NCI-H510A treated with DMSO at 0.1 percent for 48 hours (cell line): ENCODE data around the gene SSR2.
"Not testable (repeated sequence)": the region's sequence is repeated elsewhere in the genome, so short reads cannot be mapped to it uniquely, and the experiment has no call there.

ENCODE experiments used
- DNase-seq: peaks from one replicate; lab custom pipeline; 2025; lab: John Stamatoyannopoulos, UW

The SSR2 gene

DNA sequence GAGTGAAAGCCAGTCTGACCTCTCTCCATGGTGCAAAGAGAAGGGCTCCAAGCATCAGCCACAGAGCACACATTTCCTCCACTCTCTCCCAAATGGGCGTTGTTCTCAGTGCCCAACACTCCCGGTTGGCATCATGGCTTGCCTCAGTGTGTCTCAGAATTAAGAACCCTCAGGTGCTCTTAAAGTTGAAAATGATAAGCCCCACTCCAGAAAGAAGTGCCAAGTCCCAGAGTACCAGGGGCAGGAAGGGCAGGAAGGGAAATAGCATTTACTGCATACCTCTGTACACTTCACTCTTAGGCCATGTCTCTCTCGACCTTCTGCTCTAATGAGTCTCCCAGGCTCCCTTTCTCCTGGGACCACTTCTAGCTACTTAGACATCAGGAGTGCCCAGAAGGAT, 27.2 kb downstream of the SSR2 start:
- DNase-seq, result no peak

DNA sequence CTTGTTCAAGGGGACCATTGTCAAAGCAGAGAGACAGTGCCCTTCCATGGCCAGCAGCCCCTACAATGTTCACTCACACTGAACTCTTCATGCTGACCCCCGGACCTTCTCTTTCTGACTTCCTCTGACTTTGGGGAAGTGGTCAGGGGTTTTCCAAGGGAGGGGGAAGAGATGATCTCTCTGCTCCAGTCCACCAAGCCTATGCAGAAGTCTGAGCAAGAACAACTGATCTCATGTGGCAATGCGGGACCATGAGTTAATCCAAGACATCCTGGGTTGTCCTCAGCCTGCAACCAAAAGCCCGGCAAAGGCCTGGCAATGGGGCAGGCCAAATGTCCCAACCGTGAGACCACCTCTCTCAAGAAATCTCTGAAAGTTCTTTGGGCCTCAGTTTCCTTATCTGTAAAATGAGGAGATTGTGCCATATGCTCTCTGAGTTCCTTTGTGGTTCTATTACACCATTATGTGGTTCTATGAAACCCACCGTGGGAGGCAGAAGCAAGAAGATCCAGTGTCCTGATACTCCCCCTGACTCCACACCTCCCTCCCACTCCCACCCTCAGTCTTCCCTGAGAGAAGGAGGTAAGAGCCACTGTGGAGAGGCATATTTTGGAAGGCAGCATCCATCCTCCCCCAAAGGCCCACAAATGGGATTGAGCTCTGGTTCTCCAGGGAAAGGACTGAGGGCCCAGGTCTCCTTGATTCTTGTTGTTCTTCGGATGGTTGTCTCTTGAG, 30.6 kb downstream of the SSR2 start:
- DNase-seq, result no peak

DNA sequence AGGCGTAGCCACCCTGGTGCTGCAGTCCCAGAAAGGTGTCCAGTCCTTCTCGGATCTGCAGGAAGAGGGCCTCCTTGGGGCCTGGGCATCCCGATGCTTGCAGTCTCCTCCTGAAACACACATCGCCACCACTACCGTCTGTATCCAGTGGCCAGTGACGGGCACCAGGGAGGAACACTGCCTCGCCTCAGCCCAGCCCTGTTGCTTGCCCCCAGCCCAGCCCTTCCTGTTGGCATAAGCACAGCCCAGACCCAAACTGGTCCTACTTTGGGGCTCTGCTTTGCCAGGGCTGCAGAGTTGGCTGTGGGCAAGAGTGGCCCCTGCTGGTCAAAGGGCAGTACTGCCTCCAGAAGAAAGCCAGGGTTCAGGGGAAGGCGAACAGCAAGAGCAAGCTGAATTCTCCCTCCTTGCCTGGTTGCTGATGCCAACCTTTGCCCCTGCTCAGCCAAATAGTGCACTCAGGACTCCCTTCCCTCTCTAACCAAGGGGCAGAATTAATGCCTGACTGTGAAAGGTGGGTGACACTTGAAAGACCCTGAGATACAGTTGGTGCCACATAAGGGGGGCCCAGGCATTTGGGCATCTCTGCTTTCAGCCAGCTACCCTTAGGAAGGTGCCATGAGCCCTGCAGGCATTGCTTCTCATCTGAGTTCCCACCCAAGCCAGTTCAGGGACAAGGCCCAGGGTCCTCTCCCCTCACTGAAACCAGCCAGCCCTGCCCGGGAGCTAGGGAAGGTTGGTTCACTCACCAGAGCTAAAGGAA, 31.3 kb downstream of the SSR2 start:
- peak; percentile 44 for DNase-seq

DNA sequence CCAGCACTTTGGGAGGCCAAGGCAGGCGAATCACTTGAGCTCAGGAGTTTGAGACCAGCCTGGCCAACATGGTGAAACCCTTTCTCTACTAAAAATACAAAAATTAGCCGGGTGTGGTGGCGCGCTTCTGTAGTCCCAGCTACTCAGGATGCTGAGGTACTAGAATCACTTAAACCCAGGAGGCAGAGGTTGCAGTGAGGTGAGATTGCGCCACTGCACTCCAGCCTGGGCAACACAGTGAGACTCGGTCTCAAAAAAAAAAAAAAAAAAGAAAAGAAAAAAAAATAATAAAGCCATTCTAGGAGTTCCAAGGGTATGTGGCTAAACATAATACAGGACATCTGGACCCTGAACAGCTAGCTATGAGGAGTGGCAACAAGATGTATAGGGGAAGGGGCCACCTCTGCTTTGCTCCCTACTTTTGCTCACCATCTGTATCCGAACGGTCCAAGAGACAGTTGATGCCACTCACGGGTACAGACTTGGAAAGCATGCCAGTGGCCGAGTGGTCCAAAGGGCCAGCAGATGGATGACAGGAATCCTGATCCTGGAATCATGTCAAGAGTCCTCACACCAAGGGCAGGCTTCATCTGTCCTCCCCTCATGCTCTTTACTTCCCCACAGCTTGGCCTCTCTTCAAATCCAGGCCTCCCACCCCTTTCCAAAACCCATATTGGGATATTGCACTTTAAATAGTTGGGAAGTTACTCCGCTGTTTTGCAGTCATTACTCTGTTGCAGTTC, 35.7 kb downstream of the SSR2 start:
- DNase-seq, result not testable (repeated sequence)

DNA sequence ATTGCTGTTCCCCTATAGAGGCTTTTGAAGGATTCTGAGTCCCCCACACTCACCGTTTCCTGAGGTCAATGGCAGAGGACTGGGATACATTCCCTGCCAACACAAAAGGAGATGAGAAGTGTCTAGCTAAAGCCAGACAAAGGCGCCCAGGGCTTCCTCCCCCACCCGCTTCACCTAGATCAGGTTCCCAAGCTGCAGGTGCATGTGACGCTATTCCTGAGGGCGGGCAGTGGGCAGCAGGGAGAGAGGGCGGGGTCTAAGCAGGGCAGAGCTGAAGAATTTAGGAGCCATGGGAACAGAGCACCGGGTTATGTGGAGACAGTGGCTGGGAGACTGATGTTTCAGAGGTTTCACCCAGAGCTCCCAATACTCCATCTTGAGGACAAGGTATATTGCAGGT, 36.4 kb downstream of the SSR2 start:
- DNase-seq, result peak; percentile 85

DNA sequence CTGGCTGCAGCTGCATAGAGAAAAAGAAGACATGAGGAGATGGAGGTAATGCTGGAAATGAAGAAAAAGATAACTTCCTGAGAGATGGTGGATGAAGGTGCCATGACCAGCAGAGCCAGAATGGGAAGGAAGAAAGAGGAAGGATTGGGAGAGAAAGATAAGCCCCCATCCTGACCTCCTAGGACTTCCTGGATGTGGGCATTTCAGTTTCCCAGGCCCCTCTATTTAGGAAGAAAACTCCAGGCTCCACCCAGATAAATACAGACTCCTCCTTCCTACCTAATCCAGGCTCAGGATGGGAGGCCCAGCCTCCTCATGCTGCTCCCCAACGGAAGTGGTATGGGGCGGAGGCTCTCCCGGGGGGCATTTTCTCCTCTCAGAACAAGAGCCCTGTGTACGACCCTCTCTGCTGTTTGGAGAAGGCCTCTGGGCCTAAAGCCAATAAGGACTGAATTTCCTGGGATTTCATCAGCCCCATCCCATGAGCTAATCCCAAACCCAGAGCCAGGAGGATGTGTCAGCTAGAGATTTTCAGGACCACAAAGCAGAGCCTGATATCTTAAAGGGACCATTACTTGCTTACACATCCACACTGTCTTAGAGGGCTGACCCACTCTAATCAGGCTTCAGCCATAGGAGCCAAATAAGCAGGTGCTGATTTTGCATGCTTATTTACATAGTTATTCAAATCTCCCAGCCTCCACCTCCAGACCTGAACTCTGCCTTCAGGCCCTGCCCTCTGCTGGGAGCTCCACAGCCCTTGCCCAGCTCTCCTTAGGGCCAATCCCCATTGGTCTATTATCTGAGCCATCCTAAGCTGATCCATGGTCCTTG, 37.3 kb downstream of the SSR2 start:
- peak; percentile 72 for DNase-seq

DNA sequence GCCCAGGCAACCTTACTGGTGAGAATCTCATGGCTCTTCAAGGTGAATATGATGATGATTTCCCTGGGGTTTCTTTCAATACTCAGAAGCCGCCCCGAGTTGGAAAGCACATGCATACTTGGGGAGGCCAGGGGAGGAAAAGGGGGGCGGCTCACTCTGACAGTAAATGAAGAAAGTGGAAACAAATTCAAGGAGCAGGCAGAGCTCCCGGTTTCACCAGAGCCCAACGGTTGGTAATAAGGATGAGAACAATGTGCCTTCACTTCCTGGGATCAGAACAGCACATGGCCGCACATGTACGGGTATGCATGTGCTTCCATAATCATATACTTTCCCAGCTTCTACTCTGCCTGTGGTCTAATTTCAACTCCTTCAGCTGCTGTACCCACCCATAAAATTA, 38.6 kb downstream of the SSR2 start:
- DNase-seq, result no peak

DNA sequence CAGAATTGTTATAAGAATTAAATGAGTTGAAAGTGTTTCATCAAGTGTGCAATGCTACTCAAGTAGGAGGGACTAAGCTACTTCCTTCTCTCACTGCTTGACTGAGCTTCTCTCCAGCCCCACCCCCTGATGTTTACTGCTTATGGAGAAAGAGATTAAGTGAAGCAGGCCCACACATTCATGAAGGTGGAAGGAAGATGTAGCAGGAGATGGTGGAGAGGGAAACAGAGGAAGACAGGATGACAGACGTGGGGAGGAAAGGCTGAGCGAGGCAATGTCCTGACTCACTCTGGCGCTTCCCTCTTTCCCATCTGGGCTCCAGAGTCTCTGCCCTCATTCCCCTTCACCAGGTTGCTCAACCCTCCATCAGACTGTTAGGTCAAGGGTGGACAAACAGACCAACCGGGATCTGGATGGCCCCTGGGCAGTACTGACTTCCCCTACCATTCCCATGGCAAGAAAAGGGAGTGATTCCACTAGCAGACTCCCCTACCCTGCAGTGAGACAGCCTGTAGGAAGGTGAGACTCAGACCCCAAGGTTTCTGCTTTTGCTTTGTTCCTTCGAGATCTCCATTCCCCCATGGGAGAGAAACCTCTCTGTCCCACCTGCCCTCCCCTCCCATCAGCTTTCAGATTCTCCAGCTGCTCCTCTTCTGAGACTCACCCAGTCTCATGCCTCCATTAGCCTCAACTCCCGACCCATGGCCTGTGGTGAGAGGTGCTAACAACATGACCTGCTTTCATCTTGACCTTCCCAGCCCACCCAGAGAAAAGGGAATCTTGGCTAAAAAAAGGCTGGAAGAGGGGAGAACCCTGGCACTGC, 39.3 kb downstream of the SSR2 start:
- DNase-seq, result no peak

DNA sequence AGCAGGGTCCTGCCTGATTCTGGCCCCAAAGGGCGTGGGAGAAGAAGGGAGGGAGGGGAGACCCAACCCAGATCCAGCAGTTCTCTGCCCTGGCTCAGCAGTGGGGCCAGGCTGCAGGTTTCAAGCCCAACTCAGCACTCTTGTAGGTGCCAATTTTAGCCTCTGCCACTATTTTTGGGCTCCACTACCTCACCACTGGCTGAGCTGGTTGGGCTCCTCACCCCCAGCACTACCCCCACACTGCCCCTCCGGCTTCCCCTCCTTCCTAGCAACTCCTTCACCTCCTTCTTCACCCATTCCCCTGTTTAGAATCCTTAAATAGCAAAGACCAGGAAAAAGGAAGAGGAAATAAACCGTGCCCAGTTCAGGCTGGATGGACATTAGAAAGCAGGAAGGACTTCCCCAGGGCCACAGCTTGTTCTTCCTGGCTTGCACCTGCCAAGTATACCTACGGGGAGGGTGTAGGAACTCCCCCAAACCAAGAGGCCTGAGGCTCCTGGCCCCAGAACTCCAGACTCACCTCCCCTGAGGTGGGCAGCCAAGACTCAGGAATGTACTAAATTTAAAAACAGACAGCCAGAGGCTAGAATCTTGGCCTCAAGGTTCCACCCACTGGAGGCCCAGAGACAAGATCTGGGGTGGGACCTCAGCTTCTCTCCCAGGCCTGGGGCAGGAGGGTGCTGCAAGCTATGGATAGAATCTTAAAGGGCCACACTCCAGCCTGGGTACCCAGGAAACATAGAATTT, 41.0 kb downstream of the SSR2 start:
- DNase-seq, result no peak

DNA sequence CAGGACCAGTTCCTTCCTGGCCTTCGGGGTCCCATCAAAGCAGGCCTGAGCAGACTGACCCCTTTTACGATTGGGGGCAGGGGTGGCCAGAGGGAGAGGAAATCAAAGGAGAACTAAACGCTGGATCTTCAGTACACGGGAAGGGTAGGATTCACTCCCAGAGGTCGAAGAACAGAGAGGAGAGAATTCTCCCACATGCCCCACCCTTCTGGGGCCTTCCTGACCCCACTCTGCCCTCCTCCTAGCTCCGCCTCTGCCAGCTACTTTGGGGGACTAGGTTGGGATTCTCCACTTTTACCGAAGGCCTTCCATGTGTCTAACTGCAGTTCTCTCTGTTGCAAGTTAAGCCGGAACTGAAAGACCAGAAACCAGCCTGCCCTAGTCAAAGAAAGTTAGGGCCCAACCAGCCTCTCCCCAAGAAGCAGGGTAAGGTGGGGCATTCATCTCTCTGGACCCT, 41.8 kb downstream of the SSR2 start:
- no peak for DNase-seq

DNA sequence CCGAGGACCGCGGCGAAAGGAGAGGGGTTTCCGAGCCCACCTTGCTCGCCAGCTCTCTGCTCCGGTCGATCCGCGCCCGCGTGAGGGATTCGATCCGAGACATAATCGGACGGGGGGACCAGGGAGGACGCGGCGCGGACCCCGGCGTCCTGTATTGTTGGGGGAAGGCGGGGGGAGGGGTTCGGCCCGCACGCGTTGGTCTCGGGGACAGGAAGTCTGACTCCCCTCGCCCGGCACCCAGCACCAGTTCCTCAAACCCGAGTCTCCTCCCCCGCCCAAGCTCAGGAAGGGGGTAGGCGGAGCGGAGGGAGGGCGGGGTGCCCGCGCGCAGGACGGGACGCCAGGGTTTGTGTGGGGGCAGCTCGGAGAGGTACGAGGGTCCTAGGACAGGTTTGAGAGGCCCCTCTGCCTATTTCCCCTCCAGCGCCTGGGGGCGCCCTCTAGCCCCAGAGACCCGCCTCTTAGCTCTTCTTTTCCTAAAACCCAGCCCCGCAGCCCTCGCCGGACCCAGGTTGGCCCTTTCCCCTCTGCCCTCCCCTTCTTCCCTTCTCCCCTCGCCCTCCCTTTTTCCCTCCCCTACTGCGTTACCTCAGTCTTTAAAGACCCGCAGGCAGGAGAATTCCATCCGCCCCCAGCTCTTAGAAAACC, 42.3 kb downstream of the SSR2 start, which contains the start of gene ARHGEF2:
ARHGEF2 (minus strand) TSS at position 223 of the 648 bp plus-strand sequence; CDS start at position 103, 120 bp downstream.
- DNase-seq, result peak; percentile 38

DNA sequence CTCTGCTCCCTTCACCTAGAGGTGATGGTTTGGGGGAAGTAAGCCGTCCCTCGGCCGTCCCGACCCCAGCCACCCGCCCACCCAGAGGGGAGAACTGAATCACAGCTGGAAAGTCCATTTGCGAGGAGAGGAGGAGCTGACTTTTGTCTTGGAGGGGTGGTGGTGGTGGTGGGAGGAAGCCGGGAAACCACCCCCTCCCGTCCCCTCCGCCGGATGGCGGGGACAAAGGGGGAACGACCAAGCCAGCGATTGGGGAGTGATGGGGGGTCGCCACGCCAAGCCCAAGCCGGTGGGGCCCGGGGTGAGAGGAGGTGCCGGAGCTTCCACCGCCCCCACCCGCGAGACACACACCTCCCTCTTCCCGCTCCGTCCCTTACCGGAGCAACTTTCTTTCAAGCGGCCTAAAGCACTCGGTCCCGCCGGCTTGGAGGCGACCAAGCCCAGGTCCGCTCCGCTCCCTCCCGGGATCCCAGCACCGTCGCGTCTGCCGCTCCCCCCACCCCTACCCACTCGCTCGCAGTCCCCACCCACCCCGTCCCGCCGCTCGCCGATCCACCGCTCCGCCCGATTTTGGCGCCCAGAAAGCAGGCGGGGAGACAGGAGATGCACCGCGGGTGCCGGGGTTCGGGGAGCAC, 42.9 kb downstream of the SSR2 start:
- no peak for DNase-seq

DNA sequence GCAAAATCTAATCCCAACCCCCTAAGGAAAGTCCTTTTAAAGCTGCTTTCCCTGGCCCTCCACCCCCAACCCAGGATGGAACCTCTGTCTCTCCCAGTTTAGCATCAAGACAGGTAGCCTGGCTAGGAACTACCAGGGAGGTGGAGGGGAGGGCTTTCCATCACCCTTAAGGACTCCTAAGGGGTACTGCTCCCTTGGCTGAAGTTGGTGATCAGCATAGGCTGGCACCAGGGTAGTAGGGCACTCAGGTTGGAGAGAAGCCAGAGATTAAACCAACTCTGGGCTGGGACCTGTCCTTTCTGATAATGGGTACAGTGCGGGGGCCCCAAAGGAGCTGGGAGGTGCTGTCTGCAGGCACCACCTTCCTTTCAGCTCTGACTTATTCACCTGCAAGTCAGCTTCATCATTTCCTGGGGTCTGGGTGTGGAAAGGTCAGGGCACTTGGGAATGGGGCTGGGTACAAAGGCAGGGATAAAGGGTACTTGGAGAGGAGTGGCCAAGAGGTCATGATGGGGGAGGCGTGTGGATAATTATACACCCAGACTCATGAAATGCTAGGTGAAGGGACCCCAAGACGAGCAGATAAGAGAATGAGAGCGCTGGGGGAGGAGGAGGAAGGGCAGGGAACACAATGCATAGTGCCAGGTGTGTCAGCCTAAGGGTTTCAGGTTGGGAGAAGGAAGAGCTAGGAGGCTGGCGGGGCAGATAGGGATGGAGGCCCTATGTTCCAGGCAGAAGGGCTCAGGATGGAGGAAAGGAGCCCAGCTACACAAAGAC, 43.6 kb downstream of the SSR2 start:
- no peak for DNase-seq

DNA sequence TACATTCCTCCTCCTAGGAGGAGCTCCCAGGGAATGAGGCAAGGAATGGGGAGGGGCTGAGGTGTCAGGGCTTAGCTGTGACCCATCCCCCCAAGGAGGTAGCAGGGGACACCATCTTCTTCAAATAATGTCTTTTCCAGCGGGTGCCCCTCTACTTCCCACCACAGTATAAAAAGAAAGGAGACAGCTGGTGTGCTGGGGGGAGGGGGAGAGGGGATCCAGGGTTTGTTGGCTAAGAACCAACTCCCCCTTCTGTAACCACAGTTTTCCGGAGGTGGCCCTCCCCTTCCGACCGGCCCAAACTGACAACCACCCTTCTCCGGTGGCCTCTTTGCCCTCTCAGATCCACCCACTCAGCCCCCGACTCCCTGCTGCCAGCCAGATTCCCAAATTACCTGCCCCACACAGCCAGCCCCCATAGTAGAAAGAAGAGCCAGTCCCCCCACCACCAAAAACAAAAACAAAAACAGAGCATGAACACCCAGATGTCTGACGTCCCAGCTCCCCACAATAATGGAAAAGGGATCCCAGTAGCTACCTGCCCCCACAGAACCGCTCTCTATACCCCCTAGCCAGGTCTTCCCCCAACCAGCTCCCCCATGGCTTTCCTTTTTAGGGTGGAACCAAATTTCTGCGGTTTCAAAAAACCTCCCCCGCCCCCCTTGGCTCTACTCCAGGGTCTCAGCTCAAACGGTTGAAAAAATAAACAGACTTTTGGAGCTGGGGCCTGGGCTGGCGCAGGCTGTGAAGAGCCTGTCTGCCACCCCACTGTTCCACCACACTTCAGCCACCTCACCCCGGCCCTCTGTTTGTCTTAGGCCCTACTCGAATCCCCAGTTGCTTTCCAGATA, 44.5 kb downstream of the SSR2 start:
- DNase-seq, result no peak

DNA sequence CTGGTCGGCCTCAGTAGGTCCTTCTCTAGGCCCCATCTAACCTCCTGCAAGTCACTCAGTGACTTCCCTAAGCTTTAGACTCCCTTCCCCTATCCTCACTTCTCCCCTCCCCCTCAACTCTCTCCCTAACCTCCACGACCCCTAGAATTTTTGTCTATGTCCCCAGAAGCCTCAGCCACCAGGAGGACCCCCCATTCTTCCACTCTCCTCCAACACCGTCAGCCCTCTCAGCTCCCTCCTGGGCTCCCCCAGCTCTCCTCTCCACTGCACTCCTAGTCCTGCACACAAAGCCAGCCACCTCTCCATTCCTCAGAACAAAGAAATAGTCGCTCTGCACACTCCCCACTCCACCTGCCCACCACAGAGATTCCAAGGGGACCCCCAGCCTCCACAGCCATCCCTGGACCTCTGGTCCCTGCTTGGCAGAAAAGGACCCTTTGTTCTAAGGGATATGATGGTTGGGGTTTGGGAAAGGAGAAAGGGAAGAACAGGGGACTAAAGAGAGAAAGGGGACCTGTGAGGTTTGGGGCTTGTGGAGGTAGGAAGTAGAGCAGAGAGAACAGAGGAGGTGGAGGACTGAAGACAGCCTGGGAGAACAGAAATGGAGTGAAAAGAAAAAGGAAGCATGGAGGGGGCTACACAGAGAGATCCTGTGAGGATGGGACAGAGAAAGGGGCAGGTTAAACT, 45.2 kb downstream of the SSR2 start:
- no peak for DNase-seq

DNA sequence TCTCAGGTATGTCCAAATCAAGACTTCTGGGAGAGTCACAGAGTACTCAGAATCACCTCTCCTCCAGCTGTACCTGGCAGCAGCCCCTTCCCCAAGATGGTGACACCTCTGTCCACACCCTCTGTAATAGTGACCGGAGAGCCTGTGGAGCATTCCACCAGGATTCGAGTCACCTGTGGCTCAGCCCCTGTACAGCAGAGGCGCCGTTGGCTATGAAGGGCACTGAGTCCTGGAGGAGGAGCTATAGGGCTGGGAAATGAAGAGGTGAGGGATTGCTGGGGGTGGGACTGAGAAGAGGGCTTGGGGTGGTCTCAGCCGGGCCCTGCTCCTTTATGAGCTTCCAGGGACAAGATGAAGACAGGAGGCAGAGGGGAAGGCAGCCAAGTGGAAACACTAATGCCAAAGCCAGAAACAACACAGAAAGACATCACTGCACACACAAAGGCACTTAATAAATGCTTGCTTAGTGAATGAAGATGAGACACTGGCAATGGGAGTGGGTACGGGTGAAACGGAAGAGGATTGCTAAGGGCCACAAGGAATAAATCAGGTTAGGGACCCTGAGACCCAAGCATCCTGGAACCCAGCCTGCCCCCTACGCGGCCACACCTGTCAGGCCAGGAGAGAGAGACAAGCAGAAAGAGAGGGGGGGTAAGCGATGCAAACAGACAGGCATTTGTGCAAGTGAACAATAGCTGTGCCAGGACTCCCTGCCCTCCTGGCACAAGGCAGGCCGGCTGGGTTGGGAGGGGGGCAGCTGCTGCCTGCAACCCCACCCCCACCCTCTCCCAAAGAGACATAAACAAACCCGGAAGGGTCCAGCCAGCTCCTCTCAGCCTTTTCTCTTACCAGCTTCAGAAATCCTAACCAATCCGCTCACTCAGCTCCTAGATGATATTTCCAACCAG, 46.3 kb downstream of the SSR2 start:
- peak; percentile 14 for DNase-seq
